SU-DHL-6 (cell line): ENCODE results near the gene ARHGAP4.

Source experiments
- H2AFZ ChIP-seq: fragments of 200-600 bp; sonication (generic); 2 replicates; pipeline ENCODE4 v1.6.1; 2014; ENCODE audit warnings: low read depth, mild to moderate bottlenecking, moderate library complexity, mixed read lengths, antibody characterized with exemption, low read length; ENCODE audit not compliant: severe bottlenecking
- H3F3A ChIP-seq: fragments of 200-600 bp; shearing (Covaris generic); 2 replicates; pipeline ENCODE4 v1.6.0; 2016; ENCODE audit warnings: antibody characterized with exemption, mild to moderate bottlenecking; ENCODE audit not compliant: insufficient read depth
- H3K27ac ChIP-seq: fragments of 200-600 bp; sonication (generic); 2 replicates; pipeline ENCODE4 v1.5.1; 2016; ENCODE audit warnings: low read depth, mild to moderate bottlenecking, low read length, moderate library complexity, mixed read lengths
- H3K27me3 ChIP-seq: fragments of 200-600 bp; sonication (generic), shearing (Covaris generic); 2 replicates; pipeline ENCODE4 v1.6.0; 2014; ENCODE audit warnings: mild to moderate bottlenecking, low read length
- H3K36me3 ChIP-seq: fragments of 200-600 bp; sonication (generic); 2 replicates; pipeline ENCODE4 v1.6.1; 2014; ENCODE audit warnings: mild to moderate bottlenecking, low read length, mixed read lengths
- H3K4me2 ChIP-seq: fragments of 300-600, 200-600 bp; shearing (Covaris generic), sonication (generic); 2 replicates; pipeline ENCODE4 v1.6.0; 2014; ENCODE audit warnings: low read length, low read depth, mild to moderate bottlenecking; ENCODE audit not compliant: poor library complexity, severe bottlenecking
- H3K4me3 ChIP-seq: fragments of 200-600 bp; sonication (generic); 2 replicates; pipeline ENCODE4 v1.5.1; 2014; ENCODE audit warnings: antibody characterized with exemption, low read length, mild to moderate bottlenecking, mixed read lengths; ENCODE audit not compliant: insufficient read depth, poor library complexity, severe bottlenecking
- H3K79me2 ChIP-seq: fragments of 200-600 bp; sonication (generic); 2 replicates; pipeline ENCODE4 v1.6.1; 2014; ENCODE audit warnings: mild to moderate bottlenecking, low read length, moderate library complexity; ENCODE audit not compliant: insufficient read depth
- H3K9ac ChIP-seq: fragments of 200-600 bp; sonication (generic); 2 replicates; pipeline ENCODE4 v1.7.0; 2014; ENCODE audit warnings: mild to moderate bottlenecking, low read length
- H3K9me2 ChIP-seq: fragments of 200-600 bp; sonication (generic); replicated peaks from 2 replicates; pipeline ENCODE4 v1.6.1; 2014; ENCODE audit warnings: low read length; ENCODE audit not compliant: insufficient read depth
- H3K9me3 ChIP-seq: fragments of 200-600 bp; sonication (generic); 2 replicates; pipeline ENCODE4 v1.6.1; 2014; ENCODE audit warnings: low read length, mixed read lengths; ENCODE audit not compliant: insufficient read depth
- H4K20me1 ChIP-seq: fragments of 200-600 bp; sonication (generic); 2 replicates; pipeline ENCODE4 v1.6.1; 2014; ENCODE audit warnings: low read depth, mild to moderate bottlenecking, antibody characterized with exemption, low read length, moderate library complexity, mixed read lengths
- EZH2phosphoT487 ChIP-seq: fragments of 200-600 bp; sonication (generic), shearing (Covaris generic); conservative IDR thresholded peaks from 2 replicates; pipeline ENCODE4 v1.6.1; 2018; ENCODE audit warnings: mild to moderate bottlenecking, antibody characterized with exemption, low read length, moderate library complexity, mixed read lengths
- TF ChIP-seq, protein P1 (sequence below): fragments of 200-600 bp; sonication (generic); IDR thresholded peaks from one replicate; pipeline ENCODE4 v1.5.1; 2017; ENCODE audit warnings: antibody characterized with exemption, mild to moderate bottlenecking, low read length, moderate library complexity; ENCODE audit not compliant: insufficient read depth, poor library complexity, severe bottlenecking

ARHGAP4 gene

GRCh38 chrX:153925739-153926551, at the start of gene ARHGAP4:
Gene ARHGAP4 (minus strand): TSS chrX:153926264. CDS start chrX:153926202, 62 bp downstream.
- peaks cover 16% of the 10 kb centered on the region; the same call in 1 of the 2 replicates for H3K79me2 ChIP-seq
- H3K4me2 ChIP-seq: peak within 1 kb of the TSS; percentile 78
- no peaks in the 10 kb centered on the region for H3K9me2 ChIP-seq
- H3K4me3 ChIP-seq: peak within 1 kb of the TSS; percentile 72
- H3K9me3 ChIP-seq: no peaks in the 10 kb centered on the region
- TF ChIP-seq, protein P1, sequence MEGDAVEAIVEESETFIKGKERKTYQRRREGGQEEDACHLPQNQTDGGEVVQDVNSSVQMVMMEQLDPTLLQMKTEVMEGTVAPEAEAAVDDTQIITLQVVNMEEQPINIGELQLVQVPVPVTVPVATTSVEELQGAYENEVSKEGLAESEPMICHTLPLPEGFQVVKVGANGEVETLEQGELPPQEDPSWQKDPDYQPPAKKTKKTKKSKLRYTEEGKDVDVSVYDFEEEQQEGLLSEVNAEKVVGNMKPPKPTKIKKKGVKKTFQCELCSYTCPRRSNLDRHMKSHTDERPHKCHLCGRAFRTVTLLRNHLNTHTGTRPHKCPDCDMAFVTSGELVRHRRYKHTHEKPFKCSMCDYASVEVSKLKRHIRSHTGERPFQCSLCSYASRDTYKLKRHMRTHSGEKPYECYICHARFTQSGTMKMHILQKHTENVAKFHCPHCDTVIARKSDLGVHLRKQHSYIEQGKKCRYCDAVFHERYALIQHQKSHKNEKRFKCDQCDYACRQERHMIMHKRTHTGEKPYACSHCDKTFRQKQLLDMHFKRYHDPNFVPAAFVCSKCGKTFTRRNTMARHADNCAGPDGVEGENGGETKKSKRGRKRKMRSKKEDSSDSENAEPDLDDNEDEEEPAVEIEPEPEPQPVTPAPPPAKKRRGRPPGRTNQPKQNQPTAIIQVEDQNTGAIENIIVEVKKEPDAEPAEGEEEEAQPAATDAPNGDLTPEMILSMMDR: no peak
- TF ChIP-seq EZH2phosphoT487: no peak
- H4K20me1 ChIP-seq: no peaks in the 10 kb centered on the region
- H3K36me3 ChIP-seq: no peaks in the 10 kb centered on the region
- H3K27me3 ChIP-seq: no peaks in the 10 kb centered on the region
- H3K27ac ChIP-seq: peak within 1 kb of the TSS; percentile 100
- peak within 1 kb of the TSS; percentile 98 for H3K9ac ChIP-seq
- H2AFZ ChIP-seq: no peak within 1 kb of the TSS
- peaks cover 22% of the 10 kb centered on the region for H3F3A ChIP-seq

- Histone ChIP-seq H2AFZ (no peak overlapping the region), H3K9me3 (no peaks in the 10 kb centered on the region), H4K20me1 (no peaks in the 10 kb centered on the region), H3K4me3 (no peak overlapping the region), H3K27ac (no peak overlapping the region), H3K27me3 (no peaks in the 10 kb centered on the region), H3K9ac (no peak overlapping the region), H3K9me2 (no peaks in the 10 kb centered on the region), H3K36me3 (no peaks in the 10 kb centered on the region), H3K79me2 (peaks cover 17% of the 10 kb centered on the region), H3F3A (peaks cover 4% of the 10 kb centered on the region; the same call in 1 of the 2 replicates), H3K4me2 (no peak overlapping the region)
- no peak for TF ChIP-seq EZH2phosphoT487
- TF ChIP-seq, protein P1: no peak
Measured at GRCh38 chrX:153974726-153975286, 48.7 kb upstream of the ARHGAP4 start.

DNA sequence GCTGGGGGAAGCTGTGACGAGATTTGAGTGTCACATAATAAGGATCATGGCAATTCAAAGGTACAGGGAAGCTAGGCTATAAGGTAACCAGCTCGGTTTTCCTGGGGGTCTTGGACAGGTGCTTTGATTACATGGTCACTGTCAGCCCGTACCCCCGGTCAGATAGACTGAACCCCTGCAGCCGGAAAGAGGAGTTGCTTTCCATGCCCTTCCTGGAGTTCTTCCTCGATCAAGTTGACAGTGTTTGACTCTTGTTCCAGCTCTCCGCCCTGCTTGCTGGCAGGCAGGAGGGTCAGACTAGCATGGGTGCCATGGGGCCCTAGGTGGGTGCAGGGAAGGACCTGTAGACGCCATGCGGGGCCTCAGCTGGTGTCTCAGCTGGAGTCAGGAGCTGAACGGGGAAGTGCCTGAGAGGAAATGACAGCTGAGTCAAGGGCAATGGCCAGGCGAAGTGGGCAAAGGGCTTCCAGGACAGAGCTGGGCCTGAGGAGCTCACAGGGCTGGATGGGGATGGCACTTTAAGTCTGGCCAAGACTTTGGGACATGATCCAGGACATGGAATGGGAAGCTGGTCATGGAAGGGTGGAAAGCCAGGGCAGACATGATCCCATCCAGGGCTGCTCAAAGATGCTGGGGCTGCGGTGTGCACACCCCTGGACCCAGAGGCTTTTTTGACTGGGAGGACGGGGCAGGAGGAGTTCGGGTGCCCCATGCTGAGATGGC, 48.1 kb upstream of the ARHGAP4 start:
- Histone ChIP-seq H3K79me2 (peaks cover 23% of the 10 kb centered on the region), H3K27ac (no peak overlapping the region), H3F3A (peaks cover 4% of the 10 kb centered on the region; the same call in 1 of the 2 replicates), H3K36me3 (no peaks in the 10 kb centered on the region), H4K20me1 (no peaks in the 10 kb centered on the region), H3K4me2 (peak overlapping the region; percentile 64), H3K9ac (peak overlapping the region; percentile 100), H3K9me2 (no peaks in the 10 kb centered on the region), H2AFZ (no peak overlapping the region), H3K9me3 (no peaks in the 10 kb centered on the region), H3K27me3 (no peaks in the 10 kb centered on the region), H3K4me3 (no peak overlapping the region)
- no peak for TF ChIP-seq EZH2phosphoT487
- TF ChIP-seq, protein P1: no peak
